CD4-positive, alpha-beta T cell treated with Interleukin-4 for 1 hour (primary cell): ENCODE data around the gene GBA2.
A peak's percentile ranks its signal among the peaks of the same experiment; 100 is the strongest.

Experiments used
- DNase-seq, 2 donors: peaks; one replicate each; pipeline ENCODE4 v3.0.0-alpha.2; 2020 to 2022

Gene GBA2

GRCh38 chr9:35737143-35737542 lies 11.9 kb downstream of the GBA2 start:
- DNase-seq: no peak

- DNase-seq: peak; percentile 77 to 82
Observed at GRCh38 chr9:35736201-35736633, 12.8 kb downstream of the GBA2 start.

- DNase-seq: no peak
Observed at GRCh38 chr9:35734096-35734495, 14.9 kb downstream of the GBA2 start.

GRCh38 chr9:35732800-35733541 lies 16.1 kb downstream of the GBA2 start:
- peak; percentile 17 to 43 for DNase-seq

GRCh38 chr9:35732185-35732799 lies 16.7 kb downstream of the GBA2 start, which contains the start of the genes CREB3 and TLN1:
TSS of gene CREB3 (plus strand) at chr9:35732666. CDS start at chr9:35732773, 107 bp downstream.
TSS of gene TLN1 (minus strand) at chr9:35732195. CDS start at chr9:35725694, 6,501 bp downstream.
- peak; percentile 98 to 99 for DNase-seq

- DNase-seq: no peak
Observed at GRCh38 chr9:35731415-35732184, 17.4 kb downstream of the GBA2 start.

- DNase-seq: no peak
Observed at GRCh38 chr9:35730486-35730854, 18.6 kb downstream of the GBA2 start.

GRCh38 chr9:35729700-35730485 lies 19.1 kb downstream of the GBA2 start:
- DNase-seq: peak; percentile 60 to 63

GRCh38 chr9:35729101-35729500 lies 19.9 kb downstream of the GBA2 start:
- DNase-seq: no peak

- DNase-seq: peak; percentile 35 to 50
Observed at GRCh38 chr9:35728041-35728971, 20.7 kb downstream of the GBA2 start.

- DNase-seq: no peak
Observed at GRCh38 chr9:35727676-35728040, 21.4 kb downstream of the GBA2 start.

- peak; percentile 35 to 63 for DNase-seq
Observed at GRCh38 chr9:35726931-35727330, 22.1 kb downstream of the GBA2 start.

GRCh38 chr9:35725362-35725761 lies 23.7 kb downstream of the GBA2 start:
- DNase-seq: no peak

- no peak for DNase-seq
Observed at GRCh38 chr9:35723908-35724307, 25.1 kb downstream of the GBA2 start.

- no peak for DNase-seq
Observed at GRCh38 chr9:35723426-35723825, 25.6 kb downstream of the GBA2 start.

GRCh38 chr9:35719546-35719945 lies 29.5 kb downstream of the GBA2 start:
- no peak for DNase-seq

GRCh38 chr9:35718721-35719511 lies 30.1 kb downstream of the GBA2 start:
- DNase-seq: peak in 1 of 2 donors; percentile 62

- DNase-seq: no peak
Observed at GRCh38 chr9:35717132-35717870, 31.7 kb downstream of the GBA2 start.

- no peak for DNase-seq
Observed at GRCh38 chr9:35716230-35716629, 32.8 kb downstream of the GBA2 start.
